ENCODE results near the gene NEK8.
A peak's percentile ranks its signal among the peaks of the same experiment; 100 is the strongest.
"Not testable (repeated sequence)": the region's sequence is repeated elsewhere in the genome, so short reads cannot be mapped to it uniquely, and the experiment has no call there.

The NEK8 gene

DNA sequence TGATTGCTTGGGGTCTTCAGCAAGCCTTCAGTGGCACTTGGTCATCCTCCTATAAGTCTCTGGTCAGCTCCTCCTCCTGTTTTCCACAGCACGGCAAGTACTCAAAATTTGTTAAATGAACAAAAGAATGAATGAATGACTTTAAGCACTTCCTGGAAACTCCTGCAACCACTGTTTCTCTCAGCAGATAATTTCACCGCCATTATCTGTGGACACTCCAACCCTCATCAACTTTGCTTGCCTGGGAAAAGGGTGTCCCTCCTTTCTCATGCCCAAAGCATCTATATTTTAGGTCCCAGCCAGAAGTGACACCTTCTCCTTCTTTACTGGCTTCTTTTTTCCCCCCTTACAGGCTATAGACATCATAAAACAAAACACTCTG is 21.3 kb upstream of the NEK8 start:
- H3K27ac ChIP-seq: no peak overlapping the region
- no peak for DNase-seq (ENCODE audit: low read depth, low spot score)

DNA sequence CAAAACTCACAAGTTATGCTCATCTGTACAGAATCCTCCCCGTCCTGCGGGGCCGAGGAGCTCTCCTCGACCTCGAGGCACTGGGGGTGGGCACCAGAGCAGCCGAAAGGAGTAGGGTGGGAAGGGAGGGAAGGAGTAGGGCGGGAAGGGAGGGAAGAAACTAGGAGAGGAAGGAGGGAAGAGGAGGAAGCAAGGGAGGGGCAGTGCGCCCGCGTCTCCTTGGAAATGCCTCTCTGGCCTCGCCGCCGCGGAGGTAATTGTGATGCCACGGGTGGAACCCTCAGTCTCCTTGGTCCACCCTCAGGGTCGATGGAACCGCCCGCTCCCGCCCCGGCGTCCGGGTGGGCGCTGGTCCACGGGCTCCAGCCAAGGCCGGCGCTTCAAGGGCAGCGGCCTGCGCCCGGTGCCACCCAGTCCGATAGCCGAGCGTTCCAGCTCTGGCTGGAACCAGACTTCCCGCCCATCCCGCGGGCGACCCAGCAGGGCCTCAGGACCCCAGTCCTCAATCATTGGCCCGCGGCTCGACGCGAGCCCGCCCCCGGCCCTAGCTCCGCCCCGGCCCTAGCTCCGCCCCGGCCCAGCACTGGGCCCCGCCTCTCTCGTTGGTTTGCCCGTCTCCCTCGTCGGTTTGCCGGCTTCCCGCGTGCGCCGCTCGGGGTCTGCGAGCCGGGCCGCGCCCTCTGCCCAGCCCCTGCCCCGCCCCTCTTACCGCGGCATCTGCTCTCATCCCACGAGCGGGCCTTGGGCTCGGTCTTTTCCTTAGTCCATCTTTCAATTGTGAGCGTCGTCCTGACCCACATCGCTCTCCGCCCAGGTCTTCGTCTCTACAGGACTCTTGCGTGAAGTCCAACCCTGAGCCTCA is 17.5 kb upstream of the NEK8 start:
- no peak for DNase-seq (ENCODE audit: low read depth, low spot score)
- H3K27ac ChIP-seq: peak overlapping the region; percentile 46

DNA sequence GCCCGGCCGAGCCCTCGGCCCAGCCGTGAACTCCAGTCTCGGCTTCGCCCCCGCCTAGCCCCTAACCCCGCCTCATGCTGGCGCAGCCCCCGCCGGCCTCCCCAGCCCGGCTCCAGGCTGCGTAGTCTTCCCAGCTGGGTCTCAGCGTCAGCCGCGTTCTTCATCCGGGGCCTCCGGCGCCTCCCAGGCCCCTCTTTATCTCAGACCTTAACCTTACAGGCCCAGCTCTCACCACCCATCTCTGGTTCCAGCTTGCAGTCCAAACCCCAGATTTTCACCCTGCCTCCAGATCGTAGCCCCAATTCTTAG is 16.9 kb upstream of the NEK8 start, which contains the start of gene PROCA1:
PROCA1 (minus strand) TSS at position 166 of the 309 bp plus-strand sequence. CDS start 228 bp downstream, outside the sequence.
- DNase-seq (ENCODE audit: low read depth, low spot score): no peak

DNA sequence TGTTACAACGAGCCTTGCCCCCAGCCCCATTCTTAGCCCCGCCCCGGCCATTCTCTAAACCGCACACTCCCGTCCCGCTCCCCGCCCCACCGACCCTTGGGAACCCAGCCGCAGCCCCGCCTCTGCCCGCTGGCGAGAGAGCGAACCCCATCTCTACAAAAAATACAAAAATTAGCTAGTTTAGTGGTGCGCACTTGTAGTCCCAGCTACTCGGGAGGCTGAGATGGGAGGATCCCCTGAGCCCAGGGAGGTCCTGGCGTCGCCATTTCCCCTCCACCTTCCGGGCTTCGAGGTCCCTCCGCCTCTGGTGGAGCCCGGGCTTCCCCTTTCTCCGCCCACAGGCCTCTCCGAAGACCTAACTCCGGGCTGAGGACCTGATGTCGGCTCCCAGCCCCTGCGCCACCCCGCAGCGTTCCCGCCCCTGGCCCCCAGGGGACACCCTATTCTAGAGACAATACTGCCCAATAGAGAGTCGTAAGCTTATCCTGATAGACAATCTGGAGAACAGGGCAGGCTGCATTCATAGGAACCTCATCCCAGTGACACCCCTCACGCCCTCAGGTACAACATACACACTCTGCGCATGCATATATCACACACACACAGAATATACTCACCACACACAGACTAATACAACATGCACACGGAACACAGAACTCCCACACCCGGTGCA is 16.4 kb upstream of the NEK8 start:
- H3K27ac ChIP-seq: no peak overlapping the region
- no peak for DNase-seq (ENCODE audit: low read depth, low spot score)

More for the DNA sequence above, 16.9 kb upstream of the NEK8 start, which contains the start of gene PROCA1:
- peak within 1 kb of the TSS; percentile 46 for H3K27ac ChIP-seq

DNA sequence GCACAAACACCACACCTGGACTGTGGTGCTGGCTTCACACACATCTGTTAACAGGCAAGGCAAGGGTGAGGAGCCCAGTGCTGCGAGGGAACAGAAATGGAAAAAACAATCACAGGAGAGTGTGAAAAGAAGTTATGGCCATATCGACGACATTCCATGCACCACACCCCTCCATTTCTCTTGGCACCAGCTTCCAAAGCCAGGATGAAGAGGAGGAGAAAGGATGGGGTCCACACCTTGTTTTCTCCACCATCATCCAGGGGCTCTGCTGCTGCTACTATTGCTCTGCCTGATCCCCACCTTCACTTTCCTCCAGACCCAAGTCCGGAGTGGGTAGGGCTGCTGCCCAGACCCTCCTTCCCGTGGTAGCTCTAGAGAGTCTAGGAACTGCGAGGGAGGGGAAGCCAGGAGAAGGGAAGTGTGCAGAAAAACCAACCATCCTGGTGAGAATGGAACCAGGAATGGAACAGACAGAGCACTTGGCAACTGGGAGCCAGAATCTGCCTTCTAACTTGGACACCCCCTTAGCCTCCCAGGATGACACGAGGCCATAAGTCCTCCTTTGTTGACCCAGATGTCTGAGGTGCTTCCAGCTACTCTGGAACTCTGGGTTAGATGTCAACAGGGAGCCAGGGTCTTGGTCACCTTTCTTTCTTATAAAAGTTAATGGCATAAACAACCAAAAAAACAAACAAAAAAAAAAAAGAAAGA is 15.7 kb upstream of the NEK8 start:
- no peak for DNase-seq (ENCODE audit: low read depth, low spot score)
- H3K27ac ChIP-seq: no peak overlapping the region

DNA sequence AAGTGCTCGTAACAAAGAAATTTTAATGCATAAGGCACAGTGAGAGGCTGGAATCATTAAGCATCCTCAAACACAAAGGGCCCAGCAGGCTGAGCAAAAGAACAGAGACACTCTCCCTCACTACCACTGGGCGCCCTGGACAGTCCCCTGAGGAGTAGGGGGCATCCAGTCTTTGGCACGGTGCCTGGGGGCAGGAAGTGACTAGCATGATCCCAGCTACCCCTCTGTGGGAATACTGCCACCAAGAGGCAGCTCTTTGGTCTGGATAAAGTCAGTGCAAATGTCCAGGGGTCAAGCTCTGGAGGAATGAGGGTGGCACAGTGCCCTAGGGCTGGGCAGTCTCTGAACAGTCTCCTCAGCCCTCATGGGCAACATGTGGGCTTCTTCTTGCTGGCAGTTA is 14.3 kb upstream of the NEK8 start:
- DNase-seq (ENCODE audit: low read depth, low spot score): no peak
- no peak overlapping the region for H3K27ac ChIP-seq

DNA sequence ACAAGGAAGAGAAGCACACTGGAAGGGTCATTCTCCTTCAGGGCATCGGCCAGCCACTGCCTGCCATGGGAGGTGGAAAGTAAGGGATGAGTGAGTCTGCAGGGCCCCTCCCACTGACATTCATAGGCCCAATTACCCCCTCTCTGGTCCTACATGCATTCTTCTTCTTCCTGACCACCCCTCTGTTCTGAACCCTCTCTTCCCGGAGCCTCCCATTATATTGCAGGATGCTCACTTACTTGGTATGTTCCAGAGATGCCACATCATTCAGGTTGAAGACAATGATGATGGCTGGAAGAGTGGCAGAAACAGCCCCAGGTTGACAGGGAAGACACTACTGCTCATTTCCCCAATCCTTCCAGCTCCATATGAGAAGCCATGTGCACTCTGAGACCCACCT is 13.4 kb upstream of the NEK8 start:
- no peak for DNase-seq (ENCODE audit: low read depth, low spot score)
- H3K27ac ChIP-seq: no peak overlapping the region

DNA sequence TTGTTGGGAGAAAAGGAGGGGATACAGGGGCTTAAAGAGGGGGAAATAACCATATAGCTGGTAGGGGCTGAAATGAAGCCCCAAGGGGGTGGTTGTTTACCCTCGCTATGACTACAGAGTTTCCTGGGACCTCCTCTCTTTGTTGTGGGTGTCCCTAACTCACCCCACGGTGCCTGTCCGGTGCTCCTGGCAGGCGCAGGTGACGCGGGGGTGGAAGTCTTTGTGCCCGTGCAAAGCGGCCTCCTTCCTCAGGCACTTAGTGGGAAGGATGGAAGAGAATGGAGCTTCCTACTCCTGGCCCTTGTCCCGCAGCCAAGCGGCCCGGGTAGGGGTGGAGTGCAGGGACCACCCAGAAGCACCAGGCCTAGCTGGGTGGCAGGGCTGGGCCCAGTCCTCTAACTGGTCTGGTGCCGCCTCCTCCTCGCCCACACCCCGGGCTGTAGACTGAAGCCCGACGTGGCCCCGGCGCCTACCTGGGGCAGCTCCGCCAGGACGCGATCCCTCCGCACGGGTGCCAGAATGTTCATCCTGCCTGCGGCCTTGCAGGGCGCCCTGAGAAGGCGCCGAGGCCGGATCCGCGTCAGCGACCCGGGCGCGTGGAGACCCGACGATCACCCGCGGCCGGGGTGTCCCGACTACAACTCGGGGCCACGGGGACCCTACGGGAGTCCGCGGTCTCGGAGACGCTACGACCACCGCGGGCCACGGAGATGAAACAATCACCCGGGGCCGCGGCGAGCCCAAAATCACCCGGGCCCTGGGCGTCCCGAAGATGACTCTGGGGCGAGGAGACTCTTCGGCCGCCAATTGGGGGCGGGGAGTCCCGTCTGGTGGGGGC is 11.6 kb upstream of the NEK8 start:
- H3K27ac ChIP-seq: peak overlapping the region; percentile 99
- DNase-seq (ENCODE audit: low read depth, low spot score): no peak

DNA sequence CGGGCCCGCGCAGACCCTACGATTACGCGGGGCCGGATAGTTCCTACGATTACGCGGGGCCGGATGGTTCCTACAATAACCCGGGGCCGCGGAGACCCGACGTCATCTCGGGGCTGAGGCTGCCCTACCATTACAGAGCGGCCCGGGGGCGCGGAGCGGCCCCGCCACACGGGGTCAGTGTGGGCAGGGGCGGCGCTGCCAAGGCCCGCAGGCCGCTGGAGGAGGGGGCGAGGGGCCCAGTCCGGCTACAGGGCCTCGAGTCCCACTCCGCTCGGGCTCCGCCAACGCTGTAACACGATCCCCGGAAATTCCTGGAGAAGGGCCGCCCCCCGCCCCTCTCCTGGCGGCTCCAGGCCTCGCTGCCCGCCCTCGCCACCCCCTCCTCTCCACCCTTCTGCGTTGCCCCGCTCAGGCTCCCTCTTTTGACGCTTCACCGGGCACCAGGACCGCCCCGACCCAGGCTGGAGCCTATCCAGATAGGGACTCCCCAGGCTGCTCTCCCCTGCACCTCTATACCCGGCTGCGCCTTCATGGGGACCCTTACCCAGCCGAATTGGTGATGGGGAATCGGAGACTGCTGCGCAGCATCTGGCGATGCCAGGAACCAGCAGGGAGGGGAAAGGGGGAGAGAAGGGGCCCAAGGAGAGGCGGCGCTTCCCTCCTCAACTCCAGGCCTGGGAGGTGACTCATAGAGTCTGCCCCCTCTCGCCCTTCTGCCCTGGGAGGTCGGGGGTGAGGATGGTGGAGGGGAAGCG is 10.8 kb upstream of the NEK8 start, which contains the start of gene RAB34:
RAB34 (minus strand) TSS at position 291 of the 755 bp plus-strand sequence. CDS start 602 bp downstream, outside the sequence.
- no peak for DNase-seq (ENCODE audit: low read depth, low spot score)
- H3K27ac ChIP-seq: peak within 1 kb of the TSS; percentile 99

DNA sequence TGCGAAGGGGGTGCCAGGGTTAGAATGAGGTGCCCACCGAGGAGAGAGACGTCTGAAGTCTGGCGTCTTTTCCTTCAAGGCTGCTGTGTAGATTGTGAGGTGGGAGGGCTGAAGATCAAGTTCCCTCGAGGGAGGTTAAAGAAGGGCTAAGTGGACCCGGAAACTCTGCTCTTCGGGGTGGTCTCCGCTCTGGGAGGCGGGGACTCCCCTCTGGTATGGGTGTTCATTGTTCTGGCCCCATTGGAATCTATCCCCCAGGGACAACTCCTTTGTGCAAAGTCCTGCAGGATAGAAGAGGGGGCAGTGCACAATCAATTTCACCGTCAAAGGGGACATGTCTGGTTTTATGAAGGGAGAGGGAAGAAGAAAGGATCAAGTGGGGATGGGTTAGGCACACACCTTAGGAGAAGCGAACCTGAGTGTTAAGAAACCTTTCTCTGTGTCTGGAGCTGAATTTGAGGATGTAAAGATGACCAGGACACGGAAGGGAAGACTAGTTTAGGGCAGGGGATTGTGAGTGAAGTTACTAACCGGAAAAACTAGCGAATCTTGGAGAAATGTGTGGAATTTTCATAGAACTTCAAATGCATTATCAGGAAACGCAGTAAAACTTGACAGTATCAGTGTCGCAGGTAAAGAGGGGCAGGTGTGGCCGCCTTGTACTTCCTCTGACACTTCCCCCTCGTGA is 10.1 kb upstream of the NEK8 start:
- DNase-seq (ENCODE audit: low read depth, low spot score): no peak
- peak overlapping the region; percentile 99 for H3K27ac ChIP-seq

DNA sequence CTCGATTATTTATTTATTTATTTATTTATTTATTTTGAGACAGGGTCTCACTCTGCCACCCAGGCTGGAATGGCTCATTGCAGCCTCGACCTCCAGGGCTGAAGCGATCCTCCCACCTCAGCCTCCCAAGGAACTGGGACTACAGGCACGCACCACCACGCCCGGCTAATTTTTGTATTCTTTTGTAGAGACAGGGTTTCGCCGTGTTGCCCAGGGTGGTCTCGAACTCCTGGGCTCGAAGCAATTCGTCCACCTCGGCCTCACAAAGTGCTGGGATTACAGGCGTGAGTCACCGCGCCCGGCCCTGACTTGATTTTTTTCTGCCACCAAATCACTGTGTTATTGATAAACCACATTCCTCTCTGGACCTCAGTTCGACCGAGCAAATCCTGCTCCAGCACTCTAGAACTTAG is 9.6 kb upstream of the NEK8 start:
- H3K27ac ChIP-seq: peak overlapping the region; percentile 99
- DNase-seq (ENCODE audit: low read depth, low spot score): no peak

DNA sequence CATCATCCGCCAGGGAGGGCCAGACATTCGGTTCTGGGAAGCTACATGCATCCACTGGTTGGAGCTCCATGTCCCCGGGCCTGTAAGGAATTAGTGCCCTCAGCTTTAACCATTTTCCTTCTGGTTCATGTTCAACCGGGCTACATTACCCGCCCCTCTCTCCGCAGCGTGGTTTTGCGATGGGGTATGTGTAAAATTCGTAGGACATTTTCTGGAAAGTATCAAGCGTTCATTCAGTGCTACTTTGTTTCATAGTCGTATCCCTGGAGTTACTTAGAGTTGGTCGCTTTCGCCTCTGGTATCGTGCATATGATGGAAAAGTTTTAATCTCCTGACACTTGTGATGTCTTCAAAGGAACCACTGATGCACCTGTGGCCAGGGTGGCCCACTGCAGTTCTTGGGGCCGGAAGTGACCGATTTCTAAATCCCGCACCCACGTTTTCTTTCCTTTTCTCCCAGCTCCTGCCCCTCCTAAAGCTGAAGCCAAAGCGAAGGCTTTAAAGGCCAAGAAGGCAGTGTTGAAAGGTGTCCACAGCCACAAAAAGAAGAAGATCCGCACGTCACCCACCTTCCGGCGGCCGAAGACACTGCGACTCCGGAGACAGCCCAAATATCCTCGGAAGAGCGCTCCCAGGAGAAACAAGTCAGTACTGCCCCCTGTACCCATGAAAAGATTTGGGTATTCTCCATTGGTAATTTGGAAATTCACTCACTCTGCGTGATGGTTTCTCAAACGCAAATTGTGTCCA is 8.2 kb upstream of the NEK8 start:
- peak overlapping the region; percentile 99 for H3K27ac ChIP-seq
- no peak for DNase-seq (ENCODE audit: low read depth, low spot score)

DNA sequence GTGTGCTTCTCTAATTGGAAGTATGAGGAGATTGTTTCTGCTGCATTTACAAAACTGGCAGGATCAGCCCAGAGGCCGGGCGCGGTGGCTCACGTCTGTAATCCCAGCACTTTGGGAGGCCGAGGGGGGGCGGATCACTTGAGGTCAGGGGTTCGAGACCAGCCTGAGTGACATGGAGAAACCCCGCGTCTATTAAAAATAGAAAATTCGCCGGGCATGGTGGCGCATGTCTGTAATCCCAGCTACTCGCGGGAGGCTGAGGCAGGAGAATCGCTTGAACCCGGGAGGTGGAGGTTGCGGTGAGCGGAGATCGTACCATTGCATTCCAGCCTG is 7.6 kb upstream of the NEK8 start:
- H3K27ac ChIP-seq: peak overlapping the region; percentile 99
- not testable (repeated sequence) for DNase-seq (ENCODE audit: low read depth, low spot score)

DNA sequence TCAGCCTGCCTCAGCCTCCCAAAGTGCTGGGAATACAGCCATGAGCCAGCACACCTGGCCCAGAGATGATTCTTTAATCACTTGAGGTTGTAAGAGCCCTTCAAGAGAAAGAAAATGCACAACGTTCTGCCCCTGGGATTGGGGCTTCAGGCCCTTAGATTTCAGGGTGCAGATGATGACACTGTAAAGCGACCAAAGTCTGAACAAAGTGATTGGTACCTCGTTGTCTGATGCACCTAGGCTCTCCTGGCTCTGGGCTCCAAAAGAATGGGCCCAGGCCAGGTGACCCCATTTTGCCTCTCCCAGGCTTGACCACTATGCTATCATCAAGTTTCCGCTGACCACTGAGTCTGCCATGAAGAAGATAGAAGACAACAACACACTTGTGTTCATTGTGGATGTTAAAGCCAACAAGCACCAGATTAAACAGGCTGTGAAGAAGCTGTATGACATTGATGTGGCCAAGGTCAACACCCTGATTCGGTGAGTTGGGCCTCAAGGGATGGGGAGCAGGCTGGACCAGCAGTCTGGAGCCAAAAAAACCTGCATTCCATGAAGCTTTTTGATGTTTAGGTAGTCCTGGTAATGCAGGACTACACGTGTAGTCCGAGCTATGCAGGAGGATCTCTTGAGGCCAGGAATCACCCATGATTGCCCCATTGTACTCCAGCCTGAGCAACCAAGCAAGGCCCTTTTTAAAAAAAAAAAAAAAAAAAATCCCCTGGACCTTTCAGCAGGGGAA is 6.0 kb upstream of the NEK8 start:
- DNase-seq (ENCODE audit: low read depth, low spot score): no peak
- peak overlapping the region; percentile 99 for H3K27ac ChIP-seq

DNA sequence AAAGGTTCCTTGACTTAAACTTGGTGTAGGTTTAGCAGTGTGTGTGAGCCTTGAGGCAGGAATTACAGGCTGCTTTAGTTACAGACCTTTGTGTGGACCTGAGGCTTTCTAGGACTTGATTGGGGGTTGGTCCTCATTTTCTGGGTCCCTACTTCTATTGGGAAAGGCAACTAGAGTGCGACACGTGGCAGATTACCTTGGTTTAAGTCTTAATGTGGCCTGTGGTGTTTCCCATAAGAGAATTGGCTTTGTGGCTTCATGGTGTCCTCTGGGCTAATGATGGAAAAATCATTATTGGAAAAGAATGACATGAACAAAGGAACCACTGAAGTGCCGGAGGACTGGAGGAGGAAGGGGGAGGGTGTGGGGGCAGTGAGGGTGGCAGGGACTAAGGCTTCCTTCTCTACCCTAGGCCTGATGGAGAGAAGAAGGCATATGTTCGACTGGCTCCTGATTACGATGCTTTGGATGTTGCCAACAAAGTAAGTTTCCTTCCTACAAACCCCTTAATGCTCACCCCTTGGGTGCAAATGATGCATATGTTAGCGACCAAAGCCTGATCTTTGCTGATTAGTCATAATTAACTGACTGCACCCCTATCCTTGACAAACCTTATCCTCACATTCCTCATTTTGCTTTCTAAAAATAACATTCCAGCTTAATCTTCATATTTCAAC is 5.3 kb upstream of the NEK8 start:
- H3K27ac ChIP-seq: peak overlapping the region; percentile 99
- no peak for DNase-seq (ENCODE audit: low read depth, low spot score)

DNA sequence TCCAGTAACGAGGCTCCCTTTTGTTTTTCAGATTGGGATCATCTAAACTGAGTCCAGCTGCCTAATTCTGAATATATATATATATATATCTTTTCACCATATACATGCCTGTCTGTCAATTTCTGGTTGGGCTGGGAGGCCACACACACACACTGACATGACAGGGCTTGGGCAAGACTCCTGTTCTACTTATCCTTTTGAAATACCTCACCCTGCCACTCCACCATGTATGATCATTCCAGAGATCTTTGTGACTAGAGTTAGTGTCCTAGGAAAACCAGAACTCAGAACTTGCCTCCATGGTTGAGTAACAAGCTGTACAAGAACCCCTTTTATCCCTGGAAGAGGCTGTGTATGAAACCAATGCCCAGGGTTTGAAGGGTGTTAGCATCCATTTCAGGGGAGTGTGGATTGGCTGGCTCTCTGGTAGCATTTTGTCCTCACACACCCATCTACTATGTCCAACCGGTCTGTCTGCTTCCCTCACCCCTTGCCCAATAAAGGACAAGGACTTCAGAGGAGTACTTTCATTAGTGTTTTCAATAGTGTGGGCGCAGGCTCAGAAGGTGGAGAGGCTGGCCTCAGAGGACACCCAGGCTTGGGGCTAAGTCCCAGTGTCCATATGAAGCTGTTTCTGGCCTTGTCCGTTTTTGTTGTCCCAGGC is 4.6 kb upstream of the NEK8 start:
- H3K27ac ChIP-seq: peak overlapping the region; percentile 99
- not testable (repeated sequence) for DNase-seq (ENCODE audit: low read depth, low spot score)

Measured in epithelial cell of prostate (primary cell).